ENCODE results near the gene ZBTB7B.

The ZBTB7B gene

GRCh38 chr1:155002464-155003226, at the start of gene ZBTB7B:
Gene ZBTB7B (plus strand): TSS chr1:155002802. CDS start chr1:155014661, 11,859 bp downstream.
- DNase-seq (ENCODE audit: low read depth), result no peak

- no peak for DNase-seq (ENCODE audit: low read depth)
These were observed 49.0 kb upstream of the ZBTB7B start for GRCh38 chr1:154953611-154954038.

GRCh38 chr1:154954541-154954940, 48.1 kb upstream of the ZBTB7B start:
- DNase-seq (ENCODE audit: low read depth), result no peak

GRCh38 chr1:154955039-154955717, 47.4 kb upstream of the ZBTB7B start:
- no peak for DNase-seq (ENCODE audit: low read depth)

- DNase-seq (ENCODE audit: low read depth), result peak; percentile 71
These were observed 46.7 kb upstream of the ZBTB7B start, which contains the start of gene PBXIP1 for GRCh38 chr1:154955718-154956543. Gene PBXIP1 (minus strand): TSS chr1:154956099. CDS start chr1:154953721, 2,378 bp downstream.

- no peak for DNase-seq (ENCODE audit: low read depth)
These were observed 46.1 kb upstream of the ZBTB7B start for GRCh38 chr1:154956544-154956941.

GRCh38 chr1:154957091-154957657, 45.4 kb upstream of the ZBTB7B start:
- no peak for DNase-seq (ENCODE audit: low read depth)

GRCh38 chr1:154958036-154958435, 44.6 kb upstream of the ZBTB7B start:
- DNase-seq (ENCODE audit: low read depth), result no peak

GRCh38 chr1:154958681-154959425, 43.7 kb upstream of the ZBTB7B start:
- DNase-seq (ENCODE audit: low read depth), result no peak

- DNase-seq (ENCODE audit: low read depth), result no peak
These were observed 43.2 kb upstream of the ZBTB7B start for GRCh38 chr1:154959426-154959780.

- no peak for DNase-seq (ENCODE audit: low read depth)
These were observed 42.0 kb upstream of the ZBTB7B start for GRCh38 chr1:154960446-154961136.

- DNase-seq (ENCODE audit: low read depth), result no peak
These were observed 41.1 kb upstream of the ZBTB7B start, which contains the start of gene PYGO2 for GRCh38 chr1:154961207-154962155. Gene PYGO2 (minus strand): TSS chr1:154961782. CDS start chr1:154961576, 206 bp downstream.

GRCh38 chr1:154962156-154962749, 40.3 kb upstream of the ZBTB7B start:
- no peak for DNase-seq (ENCODE audit: low read depth)

- no peak for DNase-seq (ENCODE audit: low read depth)
These were observed 39.7 kb upstream of the ZBTB7B start for GRCh38 chr1:154962795-154963330.

- no peak for DNase-seq (ENCODE audit: low read depth)
These were observed 39.0 kb upstream of the ZBTB7B start for GRCh38 chr1:154963643-154964042.

GRCh38 chr1:154964359-154964758, 38.2 kb upstream of the ZBTB7B start:
- DNase-seq (ENCODE audit: low read depth), result no peak

- DNase-seq (ENCODE audit: low read depth), result no peak
These were observed 36.5 kb upstream of the ZBTB7B start for GRCh38 chr1:154966111-154966510.

- no peak for DNase-seq (ENCODE audit: low read depth)
These were observed 35.2 kb upstream of the ZBTB7B start for GRCh38 chr1:154967331-154967950.
